ENCODE data around the gene RGS14. TPM values are rescaled to one million over a fixed set of nuclear protein-coding genes. Genes with fewer than 3 reads are reported as not detected.
A peak's percentile ranks its signal among the peaks of the same experiment; 100 is the strongest.

RGS14 gene
- total RNA-seq, 2 experiments from 2014 or later = 113 to 124 TPM

DNA sequence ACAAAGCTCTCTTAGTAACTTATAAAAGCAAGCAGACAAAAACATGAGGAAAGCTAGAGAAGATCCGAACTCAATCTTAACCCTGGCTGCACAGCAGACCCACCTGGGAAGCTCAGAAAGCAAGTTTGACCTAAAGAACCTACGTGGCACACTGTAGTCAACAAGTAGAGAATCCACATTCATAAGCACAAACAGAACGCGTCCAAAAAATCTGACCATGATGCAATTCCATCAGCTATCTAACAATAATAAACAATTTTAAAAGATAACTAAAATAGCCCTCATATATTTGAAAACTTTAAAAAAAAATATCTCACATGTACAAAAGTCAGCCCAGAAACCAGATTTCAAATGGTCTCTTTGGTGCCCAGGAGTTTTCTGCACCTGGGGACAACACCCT, 10.9 kb upstream of the RGS14 start:
- Mint-ChIP-seq H3K27me3 (no peaks in the 10 kb centered on the region), H3K9me3 (no peaks in the 10 kb centered on the region), H3K36me3 (peaks cover 16% of the 10 kb centered on the region), H3K4me3 (no peak overlapping the region), H3K27ac (peak overlapping the region; percentile 16), H3K4me1 (peaks cover 32% of the 10 kb centered on the region)
- ATAC-seq (ENCODE audit: low read depth) (no peak), DNase-seq (no peak)
- POLR2A ChIA-PET = interaction anchor here (0.7 kb wide), 1 partner anchor 163 kb away, joined by 3 read pairs; the partner anchor contains the start of gene DOK3

DNA sequence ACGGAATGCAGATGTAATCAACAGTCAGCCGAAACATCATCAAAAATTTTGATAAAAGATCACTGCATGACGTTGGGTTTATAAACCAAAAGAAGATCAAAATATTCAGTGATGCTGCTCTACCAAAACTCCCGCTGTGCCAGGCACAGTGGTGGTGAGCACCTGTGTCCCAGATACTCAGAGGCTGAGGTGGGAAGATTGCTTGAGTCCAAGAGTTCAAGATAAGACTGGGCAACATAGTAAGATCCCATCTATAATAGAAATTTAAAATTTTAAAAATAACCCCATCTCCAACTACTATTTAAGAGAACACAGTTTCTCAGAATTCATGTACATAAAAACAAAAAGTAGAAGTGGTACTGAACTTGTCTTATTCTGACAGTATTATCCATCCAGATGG, 10.0 kb upstream of the RGS14 start:
- no peaks in the 10 kb centered on the region for H3K9me3 Mint-ChIP-seq
- ATAC-seq (ENCODE audit: low read depth) (no peak), DNase-seq (no peak)
- peaks cover 15% of the 10 kb centered on the region for H3K36me3 Mint-ChIP-seq
- H3K4me1 Mint-ChIP-seq = peaks cover 33% of the 10 kb centered on the region
- POLR2A ChIA-PET = no interaction called here
- peak overlapping the region; percentile 25 for H3K27ac Mint-ChIP-seq
- no peaks in the 10 kb centered on the region for H3K27me3 Mint-ChIP-seq
- no peak overlapping the region for H3K4me3 Mint-ChIP-seq

DNA sequence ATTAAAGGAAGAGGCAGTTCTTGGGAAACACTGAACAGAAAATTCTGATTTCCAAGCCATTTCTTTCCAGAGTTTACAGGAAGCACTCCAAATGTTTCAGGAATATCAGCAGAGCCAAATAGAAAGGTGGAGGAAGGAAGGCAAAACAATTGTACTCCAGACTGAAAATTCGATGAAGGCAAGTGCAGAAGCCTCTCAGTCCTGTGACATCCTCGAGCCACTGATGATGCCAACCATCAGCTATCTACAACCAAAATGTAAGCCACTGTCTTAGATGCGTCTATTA, 8.4 kb upstream of the RGS14 start:
- H3K4me3 Mint-ChIP-seq = peak overlapping the region; percentile 99

DNA sequence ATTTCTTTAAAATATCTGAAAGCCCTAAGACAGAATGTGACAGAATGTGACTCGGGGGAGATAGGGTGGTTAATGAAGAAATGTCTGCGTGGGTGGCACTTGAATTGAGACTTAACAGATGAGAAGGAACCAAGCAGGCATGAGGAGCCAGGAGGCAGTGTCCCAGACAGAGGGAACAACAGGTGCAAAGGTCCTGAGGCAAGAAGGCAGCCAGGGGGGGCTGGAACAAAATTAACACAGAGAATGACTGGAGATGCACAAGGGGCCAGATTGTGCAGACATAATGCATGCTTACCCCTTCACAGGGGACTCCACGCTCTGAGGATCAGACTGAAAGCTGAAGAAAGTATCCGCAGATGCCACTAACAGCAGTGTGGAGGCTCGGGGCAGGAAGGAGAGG, 8.0 kb upstream of the RGS14 start:
- H3K4me1 Mint-ChIP-seq = peaks cover 36% of the 10 kb centered on the region
- H3K9me3 Mint-ChIP-seq = peaks cover 7% of the 10 kb centered on the region
- DNase-seq (no peak), ATAC-seq (ENCODE audit: low read depth) (no peak)
- no peaks in the 10 kb centered on the region for H3K27me3 Mint-ChIP-seq
- peak overlapping the region; percentile 99 for H3K4me3 Mint-ChIP-seq
- peaks cover 15% of the 10 kb centered on the region for H3K36me3 Mint-ChIP-seq
- POLR2A ChIA-PET = interaction anchor here (3.1 kb wide), 1 partner anchor 37 kb away, joined by 18 read pairs; no protein-coding TSS in a partner anchor
- peak overlapping the region; percentile 73 for H3K27ac Mint-ChIP-seq

More for the DNA sequence above, 8.4 kb upstream of the RGS14 start:
- peaks cover 11% of the 10 kb centered on the region for H3K36me3 Mint-ChIP-seq
- peaks cover 31% of the 10 kb centered on the region for H3K4me1 Mint-ChIP-seq
- peaks cover 2% of the 10 kb centered on the region for H3K9me3 Mint-ChIP-seq
- POLR2A ChIA-PET = interaction anchor here (0.8 kb wide), 1 partner anchor 9 kb away, joined by 3 read pairs; no protein-coding TSS in a partner anchor
- no peak overlapping the region for H3K27ac Mint-ChIP-seq
- no peak for ATAC-seq (ENCODE audit: low read depth)
- no peak for DNase-seq
- no peaks in the 10 kb centered on the region for H3K27me3 Mint-ChIP-seq

DNA sequence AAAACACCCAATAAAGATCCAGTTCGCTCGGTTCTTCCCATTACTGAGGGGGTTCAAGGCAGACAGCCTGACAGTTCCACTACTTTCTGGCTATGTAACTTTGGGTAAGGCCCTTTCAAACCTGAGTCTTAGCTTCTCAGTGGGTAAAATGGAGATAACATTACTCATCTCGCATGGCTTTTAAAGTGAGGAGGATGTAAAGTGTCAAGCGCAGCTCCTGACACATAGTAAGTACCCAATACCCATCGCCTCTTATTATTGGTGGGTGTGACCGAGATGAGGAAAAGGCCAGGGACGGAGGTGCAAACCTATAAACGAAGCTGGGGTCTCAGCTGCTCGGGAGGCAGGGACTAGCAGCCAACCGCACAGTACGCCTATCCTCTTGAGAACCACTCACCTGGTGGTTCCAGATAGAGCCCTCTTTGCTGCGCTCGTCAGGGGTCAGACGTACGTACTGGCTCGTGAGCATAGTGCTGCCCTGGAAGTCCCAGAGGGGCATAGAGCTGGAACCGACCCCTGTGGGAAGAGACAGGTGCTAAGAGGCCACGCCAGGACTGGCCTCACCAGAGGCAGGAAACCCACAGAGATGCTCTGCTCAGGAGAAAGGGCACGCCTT, 6.8 kb upstream of the RGS14 start:
- H3K4me3 Mint-ChIP-seq = peak overlapping the region; percentile 99
- POLR2A ChIA-PET = interaction anchor here (1.8 to 3.1 kb wide), 5 partner anchors 10 to 121 kb away, joined by 5 to 19 read pairs (median 11); partner anchors contain the start of gene GRK6
- DNase-seq (no peak), ATAC-seq (ENCODE audit: low read depth) (no peak)
- peaks cover 45% of the 10 kb centered on the region for H3K4me1 Mint-ChIP-seq
- peaks cover 12% of the 10 kb centered on the region for H3K9me3 Mint-ChIP-seq
- H3K36me3 Mint-ChIP-seq = peaks cover 13% of the 10 kb centered on the region
- peak overlapping the region; percentile 100 for H3K27ac Mint-ChIP-seq
- no peaks in the 10 kb centered on the region for H3K27me3 Mint-ChIP-seq

DNA sequence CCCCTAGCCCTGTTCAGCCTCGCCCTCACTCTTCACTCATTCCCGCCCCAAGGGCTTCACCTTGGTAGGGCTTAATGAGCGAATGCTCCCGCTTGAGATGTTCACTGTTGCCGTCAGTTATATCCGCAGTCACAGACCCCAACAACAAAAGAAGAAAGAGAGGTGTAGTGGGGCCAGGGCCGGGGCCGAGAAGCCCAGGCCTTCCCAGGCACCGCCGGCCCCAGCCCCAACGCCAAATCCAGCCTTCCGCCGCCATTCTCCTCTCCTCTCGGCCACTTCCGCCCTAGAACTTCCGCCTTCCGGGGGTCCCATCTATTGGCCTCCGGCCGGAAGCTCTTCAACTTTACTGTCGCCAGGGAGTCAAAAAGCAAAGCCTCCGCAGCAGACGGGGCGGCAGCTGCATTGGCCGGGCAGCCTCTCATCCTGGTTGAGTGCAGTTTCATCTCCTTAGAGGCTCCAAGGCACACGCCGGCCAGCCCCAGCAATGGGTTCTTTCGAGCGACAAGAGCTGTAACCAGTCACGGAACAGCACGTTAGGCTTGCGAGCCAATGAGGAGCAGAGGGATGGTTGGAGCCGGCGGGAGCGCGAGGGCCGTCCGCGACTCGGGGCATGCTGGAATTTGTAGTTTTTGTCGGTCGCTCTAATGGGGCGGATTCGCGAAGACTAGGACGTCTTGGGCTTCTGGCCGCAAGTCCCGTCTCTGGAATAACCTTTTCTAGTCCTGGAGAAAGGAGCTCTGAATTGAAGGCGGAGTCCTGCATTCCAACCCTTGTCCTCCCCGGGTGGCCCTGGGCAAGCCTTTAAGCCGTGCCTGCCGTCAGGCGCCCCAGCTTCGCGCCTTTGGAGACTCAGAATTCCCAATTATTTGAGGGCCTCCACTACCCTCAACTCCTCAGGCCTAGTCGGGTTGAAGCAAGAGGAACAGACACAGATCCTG, 6.1 kb upstream of the RGS14 start, which contains the start of gene LMAN2:
Gene LMAN2 (minus strand): TSS at position 277 of the 938 bp plus-strand sequence. CDS start 21 bp downstream, at position 256.
- H3K27ac Mint-ChIP-seq = peak within 1 kb of the TSS; percentile 100
- POLR2A ChIA-PET = interaction anchor here (0.6 to 3.1 kb wide), 16 partner anchors 9 to 814 kb away, joined by 3 to 19 read pairs (median 4); partner anchors contain the start of genes GRK6 and RNF44
- H3K9me3 Mint-ChIP-seq = peaks cover 12% of the 10 kb centered on the region
- peaks cover 52% of the 10 kb centered on the region for H3K4me1 Mint-ChIP-seq
- H3K4me3 Mint-ChIP-seq = peak within 1 kb of the TSS; percentile 99
- DNase-seq = peak; percentile 87
- H3K27me3 Mint-ChIP-seq = no peaks in the 10 kb centered on the region
- peak; percentile 99 for ATAC-seq (ENCODE audit: low read depth)
- peaks cover 13% of the 10 kb centered on the region for H3K36me3 Mint-ChIP-seq

DNA sequence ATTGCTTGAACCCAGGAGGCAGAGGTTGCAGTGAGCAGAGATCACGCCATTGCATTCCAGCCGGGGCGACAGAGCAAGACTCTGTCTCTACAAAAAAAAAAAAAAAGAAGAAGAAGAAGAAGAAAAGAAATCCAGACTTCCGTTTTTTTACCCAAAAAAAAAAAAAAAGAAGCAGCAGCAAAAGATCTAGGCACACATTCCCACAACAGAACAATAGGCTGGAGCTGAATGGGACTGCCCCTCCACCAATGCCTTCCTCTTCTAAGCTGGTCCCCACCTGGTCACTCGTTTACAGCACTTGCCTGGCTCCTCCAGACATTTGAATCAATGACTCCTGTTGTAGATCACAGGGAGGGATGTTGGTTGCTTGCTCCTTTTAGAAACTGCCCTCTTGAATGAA, 4.6 kb upstream of the RGS14 start:
- POLR2A ChIA-PET = interaction anchor here (0.7 to 3.0 kb wide), 2 partner anchors 73 to 96 kb away, joined by 5 to 11 read pairs; partner anchors contain the start of gene GRK6
- no peaks in the 10 kb centered on the region for H3K27me3 Mint-ChIP-seq
- no peak for ATAC-seq (ENCODE audit: low read depth)
- H3K36me3 Mint-ChIP-seq = peaks cover 11% of the 10 kb centered on the region
- no peak for DNase-seq
- H3K9me3 Mint-ChIP-seq = peaks cover 12% of the 10 kb centered on the region
- peak overlapping the region; percentile 47 for H3K4me3 Mint-ChIP-seq
- peaks cover 56% of the 10 kb centered on the region for H3K4me1 Mint-ChIP-seq
- H3K27ac Mint-ChIP-seq = peak overlapping the region; percentile 1

DNA sequence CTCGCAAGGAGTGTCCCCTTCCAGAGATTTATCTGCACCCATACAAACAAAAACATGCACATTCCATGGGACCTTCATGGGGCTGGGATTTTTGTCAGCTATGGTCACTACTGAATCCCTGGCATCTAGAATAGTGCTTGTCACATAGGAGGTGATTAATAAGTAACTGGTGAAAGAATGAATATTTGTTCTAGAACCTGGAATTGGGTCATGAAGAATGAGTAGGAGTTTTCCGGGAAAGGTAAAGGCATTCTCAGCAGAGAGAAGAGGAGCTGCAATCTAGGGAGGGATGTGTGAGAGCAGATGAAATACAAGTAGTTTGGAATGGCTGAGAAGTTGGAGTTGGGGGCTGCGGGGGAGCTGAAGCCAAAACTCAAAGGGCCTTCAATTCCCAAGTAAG, 3.5 kb upstream of the RGS14 start:
- no peak for ATAC-seq (ENCODE audit: low read depth)
- Mint-ChIP-seq H3K27me3 (no peaks in the 10 kb centered on the region), H3K36me3 (peaks cover 18% of the 10 kb centered on the region), H3K9me3 (peaks cover 12% of the 10 kb centered on the region), H3K4me3 (no peak overlapping the region), H3K27ac (no peak overlapping the region), H3K4me1 (peaks cover 59% of the 10 kb centered on the region)
- no peak for DNase-seq
- POLR2A ChIA-PET = interaction anchor here (1.4 kb wide), 1 partner anchor 73 kb away, joined by 3 read pairs; no protein-coding TSS in a partner anchor

DNA sequence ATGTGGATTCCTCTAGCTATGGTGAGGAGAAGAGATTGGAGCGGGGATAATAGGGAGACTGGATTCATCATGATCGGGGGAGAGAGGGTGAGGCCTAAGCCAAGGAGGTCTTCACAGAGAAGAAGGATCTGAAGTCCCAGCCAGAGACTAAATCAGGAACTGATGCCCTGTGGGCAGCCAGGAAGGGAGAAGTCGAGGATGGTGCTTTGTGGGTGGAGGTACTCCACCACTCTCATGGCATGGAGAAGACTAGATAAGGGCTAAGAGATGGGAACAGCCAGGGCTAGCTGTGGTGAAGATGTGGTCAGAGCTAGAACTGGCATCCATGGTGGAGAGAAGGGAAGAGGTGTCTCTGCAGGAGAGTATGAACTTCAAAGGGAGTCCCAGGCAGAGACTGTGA, 3.0 kb upstream of the RGS14 start:
- peak overlapping the region; percentile 6 for H3K4me3 Mint-ChIP-seq
- ATAC-seq (ENCODE audit: low read depth) = no peak
- no peak overlapping the region for H3K27ac Mint-ChIP-seq
- H3K4me1 Mint-ChIP-seq = peaks cover 60% of the 10 kb centered on the region
- peaks cover 21% of the 10 kb centered on the region for H3K36me3 Mint-ChIP-seq
- H3K9me3 Mint-ChIP-seq = peaks cover 12% of the 10 kb centered on the region
- no peaks in the 10 kb centered on the region for H3K27me3 Mint-ChIP-seq
- no peak for DNase-seq
- POLR2A ChIA-PET = interaction anchor here (1.4 to 1.6 kb wide), 3 partner anchors 51 to 73 kb away, joined by 3 to 5 read pairs (median 3); partner anchors contain the start of genes PRELID1 and RAB24

DNA sequence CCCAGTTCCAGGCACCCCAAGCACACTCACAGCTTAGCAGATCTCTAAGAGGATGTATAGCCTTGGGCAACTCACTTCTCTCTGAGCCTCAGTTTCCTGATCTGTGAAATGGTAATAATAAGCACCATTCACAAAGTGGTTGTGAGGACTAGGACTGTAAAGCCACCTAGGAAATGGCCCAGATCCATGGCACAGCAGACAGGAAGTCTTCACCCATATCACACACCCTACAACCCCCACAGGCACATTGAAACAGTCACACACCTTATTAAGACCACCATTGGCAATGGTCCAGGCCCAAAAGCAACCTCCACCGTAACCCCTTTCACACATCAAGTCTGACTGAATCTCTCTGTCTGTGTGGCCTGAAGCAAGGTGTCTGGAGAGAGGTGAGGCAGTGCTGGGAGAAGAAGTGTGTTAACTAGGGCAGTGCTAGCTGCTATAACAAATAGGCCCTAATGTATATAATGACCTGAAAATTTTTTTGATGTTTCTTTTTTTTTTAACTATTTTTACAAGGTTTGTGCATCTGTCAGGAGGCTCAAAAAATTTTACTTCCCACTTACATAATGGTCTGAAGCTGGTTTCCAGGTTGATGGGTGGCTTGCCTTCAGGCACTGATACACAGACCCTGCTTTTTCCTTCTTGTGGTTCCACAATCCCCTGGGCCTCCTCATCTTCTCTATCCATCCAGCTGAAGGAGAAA, 2.4 kb upstream of the RGS14 start:
- ATAC-seq (ENCODE audit: low read depth) = no peak
- no peak for DNase-seq
- Mint-ChIP-seq H3K4me1 (peaks cover 60% of the 10 kb centered on the region), H3K27me3 (no peaks in the 10 kb centered on the region), H3K9me3 (peaks cover 12% of the 10 kb centered on the region), H3K4me3 (peak overlapping the region; percentile 6), H3K27ac (no peak overlapping the region), H3K36me3 (peaks cover 24% of the 10 kb centered on the region)
- POLR2A ChIA-PET = interaction anchor here (1.1 to 1.6 kb wide), 4 partner anchors 17 to 72 kb away, joined by 3 to 5 read pairs (median 4); partner anchors contain the start of genes PRELID1 and RAB24

DNA sequence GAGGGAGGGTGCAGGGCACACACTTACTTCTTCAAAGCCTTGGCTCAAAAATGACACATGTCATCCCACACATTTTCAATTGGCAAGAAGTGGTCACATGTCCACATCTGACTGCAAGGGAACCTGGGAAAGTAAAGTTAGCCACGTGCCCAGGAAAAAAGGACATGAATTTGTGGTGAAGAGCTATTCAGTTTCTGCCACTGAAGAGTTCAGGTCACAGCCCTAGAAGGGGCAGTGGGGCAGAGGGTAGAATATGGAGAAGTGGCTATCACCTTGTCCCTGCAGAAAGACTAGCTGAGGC, 1.9 kb upstream of the RGS14 start:
- H3K9me3 Mint-ChIP-seq = peaks cover 12% of the 10 kb centered on the region
- H3K4me3 Mint-ChIP-seq = no peak overlapping the region
- H3K27ac Mint-ChIP-seq = no peak overlapping the region
- DNase-seq (no peak), ATAC-seq (ENCODE audit: low read depth) (no peak)
- no peaks in the 10 kb centered on the region for H3K27me3 Mint-ChIP-seq
- peaks cover 24% of the 10 kb centered on the region for H3K36me3 Mint-ChIP-seq
- H3K4me1 Mint-ChIP-seq = peaks cover 55% of the 10 kb centered on the region
- POLR2A ChIA-PET = interaction anchor here (1.1 to 2.6 kb wide), 5 partner anchors 17 to 76 kb away, joined by 3 to 13 read pairs (median 5); partner anchors contain the start of genes PRELID1 and RAB24

DNA sequence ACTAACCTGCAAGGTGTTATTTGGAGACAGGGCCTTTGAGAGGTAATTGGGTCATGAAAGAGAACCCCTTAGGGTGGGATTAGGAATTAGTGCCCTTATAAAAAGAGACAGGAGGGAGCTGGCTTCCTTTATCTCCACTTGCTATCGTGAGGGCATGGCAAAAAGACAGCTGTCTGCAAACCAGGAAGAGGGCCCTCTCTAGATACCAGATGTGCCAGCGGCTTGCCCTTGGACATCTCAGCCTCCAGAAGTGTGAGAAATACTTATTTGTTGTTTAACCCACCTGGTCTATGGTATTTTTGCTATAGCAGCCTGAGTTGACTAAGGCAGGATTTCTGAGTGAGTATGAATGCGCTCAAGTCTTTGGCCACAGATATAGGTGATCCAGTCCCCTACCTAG, 978 bp upstream of the RGS14 start:
- ATAC-seq (ENCODE audit: low read depth) (no peak), DNase-seq (no peak)
- peaks cover 12% of the 10 kb centered on the region for H3K9me3 Mint-ChIP-seq
- H3K4me3 Mint-ChIP-seq = peak overlapping the region; percentile 92
- H3K27ac Mint-ChIP-seq = peak overlapping the region; percentile 83
- POLR2A ChIA-PET = interaction anchor here (1.0 to 2.6 kb wide), 5 partner anchors 29 to 114 kb away, joined by 3 to 13 read pairs (median 4); no protein-coding TSS in a partner anchor
- no peaks in the 10 kb centered on the region for H3K27me3 Mint-ChIP-seq
- H3K4me1 Mint-ChIP-seq = peaks cover 58% of the 10 kb centered on the region
- peaks cover 24% of the 10 kb centered on the region for H3K36me3 Mint-ChIP-seq

DNA sequence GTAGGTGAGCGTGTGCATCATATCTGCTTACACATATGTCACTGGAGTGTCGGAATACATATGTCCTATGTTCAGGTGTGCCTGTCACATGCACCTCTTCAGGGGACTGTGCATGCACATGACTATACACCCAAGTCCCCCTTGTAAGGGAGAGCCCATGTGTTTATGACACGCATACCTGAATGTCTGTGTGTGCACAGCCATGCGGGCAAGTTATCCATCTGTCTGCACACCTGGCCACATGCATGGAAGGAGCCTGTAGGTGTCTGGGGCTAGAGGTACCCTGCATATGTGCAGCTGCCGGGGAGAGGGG, 622 bp upstream of the RGS14 start:
- H3K4me3 Mint-ChIP-seq = peak overlapping the region; percentile 92

More for the DNA sequence above, 622 bp upstream of the RGS14 start:
- ATAC-seq (ENCODE audit: low read depth) = no peak
- Mint-ChIP-seq H3K4me1 (peaks cover 60% of the 10 kb centered on the region), H3K27ac (peak overlapping the region; percentile 83), H3K36me3 (peaks cover 24% of the 10 kb centered on the region), H3K9me3 (peaks cover 12% of the 10 kb centered on the region), H3K27me3 (no peaks in the 10 kb centered on the region)
- POLR2A ChIA-PET = interaction anchor here (1.0 to 2.6 kb wide), 6 partner anchors 30 to 114 kb away, joined by 3 to 13 read pairs (median 4); no protein-coding TSS in a partner anchor
- no peak for DNase-seq
